GM21381 (cell line): Measurements from ENCODE around the gene HNF4A.
"Not testable (repeated sequence)": the region's sequence is repeated elsewhere in the genome, so short reads cannot be mapped to it uniquely, and the experiment has no call there.

Source experiments
- ATAC-seq: cut with Tn5 transposase; IDR thresholded peaks from one replicate; pipeline ENCODE4 v1.9.1; 2021; ENCODE audit warnings: mild to moderate bottlenecking, moderate library complexity; ENCODE audit not compliant: unreplicated experiment

The HNF4A gene

DNA sequence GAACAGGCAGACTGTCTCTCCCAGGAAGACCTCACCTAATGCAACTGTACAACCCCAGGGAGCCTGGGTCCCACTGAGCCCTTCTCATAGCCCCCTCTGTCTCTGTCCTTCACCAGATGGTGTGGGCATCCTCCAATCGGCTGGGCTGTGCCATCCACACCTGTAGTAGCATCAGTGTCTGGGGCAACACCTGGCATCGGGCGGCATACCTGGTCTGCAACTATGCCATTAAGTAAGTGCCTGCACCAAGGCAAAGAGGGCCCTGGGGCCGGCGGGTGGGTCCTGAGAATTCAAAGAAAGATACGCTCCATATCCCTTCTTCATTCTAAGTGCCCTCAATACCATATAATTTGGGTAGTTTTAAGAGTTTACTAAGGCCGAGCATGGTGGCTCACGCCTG, 10.4 kb upstream of the HNF4A start:
- ATAC-seq, result no peak

DNA sequence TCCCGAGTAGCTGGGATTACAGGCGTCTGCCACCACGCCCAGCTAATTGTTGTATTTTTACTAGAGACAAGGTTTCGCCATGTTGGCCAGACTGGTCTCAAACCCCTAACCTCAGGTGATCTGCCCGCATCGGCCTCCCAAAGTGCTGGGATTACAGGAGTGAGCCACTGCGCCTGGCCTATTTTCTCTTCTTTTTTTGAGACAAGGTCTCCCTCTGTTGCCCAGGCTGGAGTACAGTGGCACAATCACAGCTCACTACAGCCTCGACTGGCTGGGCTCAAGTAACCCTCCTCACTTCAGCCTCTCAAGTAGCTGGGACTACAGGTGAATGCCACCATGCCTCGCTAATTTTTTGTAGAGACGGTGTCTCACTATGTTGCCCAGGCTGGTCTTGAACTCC, 9.6 kb upstream of the HNF4A start:
- ATAC-seq, result not testable (repeated sequence)

GRCh38 chr20:44348168-44348659, 7.3 kb upstream of the HNF4A start:
- ATAC-seq, result no peak

GRCh38 chr20:44349349-44349748, 6.2 kb upstream of the HNF4A start:
- ATAC-seq, result no peak

GRCh38 chr20:44350567-44350966, 4.9 kb upstream of the HNF4A start:
- ATAC-seq, result no peak

DNA sequence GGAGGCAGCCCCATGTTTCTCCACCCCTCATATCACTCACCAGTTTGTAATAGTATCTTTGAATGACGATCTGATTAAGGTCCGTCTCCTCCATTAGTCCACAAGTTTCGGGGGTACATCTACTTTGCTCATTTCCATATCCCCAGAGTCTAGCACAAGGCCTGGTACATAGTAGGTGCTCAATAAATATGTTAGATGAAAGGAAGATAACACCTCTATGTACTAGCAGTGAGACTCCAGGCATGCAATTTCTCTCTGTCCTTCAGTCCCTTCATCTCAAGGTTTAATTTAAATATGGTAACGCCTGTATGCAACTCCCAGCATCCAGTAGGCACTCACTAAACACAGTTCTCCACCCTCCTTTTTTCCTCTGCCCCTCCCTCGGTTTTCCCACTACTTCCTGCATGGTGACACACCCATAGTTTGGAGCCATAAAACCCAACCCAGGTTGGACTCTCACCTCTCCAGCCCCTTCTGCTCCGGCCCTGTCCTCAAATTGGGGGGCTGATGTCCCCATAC, 461 bp upstream of the HNF4A start:
- no peak for ATAC-seq

- ATAC-seq, result no peak
Observed at GRCh38 chr20:44356353-44356723, 839 bp downstream of the HNF4A start.

GRCh38 chr20:44357020-44357419, 1.5 kb downstream of the HNF4A start:
- ATAC-seq, result no peak

DNA sequence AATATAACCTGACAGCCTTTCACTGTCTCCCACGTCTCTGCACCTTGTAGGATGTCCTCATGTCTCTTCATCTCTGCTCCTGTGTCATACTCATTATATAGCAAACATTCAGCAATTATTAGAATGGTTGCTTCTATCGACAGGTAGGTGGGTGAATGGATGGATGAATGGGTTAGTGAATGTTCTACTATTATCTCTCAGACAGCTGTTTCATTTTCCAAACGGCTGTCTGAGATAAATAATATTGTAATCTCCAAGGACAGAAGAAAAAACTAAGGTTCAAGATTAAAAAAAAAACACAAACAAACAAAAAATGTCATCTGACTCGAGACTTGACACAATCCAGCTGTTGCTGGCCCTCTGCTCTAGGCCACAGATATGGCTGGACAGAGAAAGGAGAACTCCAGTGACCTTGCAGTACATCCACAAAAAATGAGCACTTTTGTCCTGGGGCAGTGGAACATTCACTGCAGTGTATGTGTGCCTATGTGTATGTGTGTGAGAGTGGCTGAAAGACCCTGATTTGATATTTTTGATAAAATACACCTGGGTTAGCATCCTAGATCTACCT, 2.1 kb downstream of the HNF4A start:
- no peak for ATAC-seq

- ATAC-seq, result no peak
Observed at GRCh38 chr20:44358776-44359175, 3.3 kb downstream of the HNF4A start.

GRCh38 chr20:44360221-44360620, 4.7 kb downstream of the HNF4A start:
- no peak for ATAC-seq

DNA sequence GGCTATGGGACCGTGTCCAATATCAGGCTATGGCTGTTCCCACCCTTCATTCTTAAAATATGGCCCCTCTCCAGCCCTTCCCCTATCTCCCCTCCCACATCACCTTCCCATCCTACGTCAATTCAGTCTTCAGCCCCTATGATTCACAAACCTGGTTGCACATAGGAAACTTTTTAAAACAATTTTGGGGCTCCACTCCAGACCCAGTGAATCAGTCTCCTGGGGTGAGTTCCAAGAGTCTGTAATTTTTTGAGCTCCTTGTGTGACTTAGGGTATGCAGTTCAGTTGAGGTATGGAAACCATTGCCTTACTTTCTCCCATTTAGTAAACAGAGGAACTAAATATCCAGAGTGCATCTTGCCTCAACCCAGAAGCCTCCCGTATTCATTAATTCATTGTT, 5.5 kb downstream of the HNF4A start:
- ATAC-seq, result no peak

DNA sequence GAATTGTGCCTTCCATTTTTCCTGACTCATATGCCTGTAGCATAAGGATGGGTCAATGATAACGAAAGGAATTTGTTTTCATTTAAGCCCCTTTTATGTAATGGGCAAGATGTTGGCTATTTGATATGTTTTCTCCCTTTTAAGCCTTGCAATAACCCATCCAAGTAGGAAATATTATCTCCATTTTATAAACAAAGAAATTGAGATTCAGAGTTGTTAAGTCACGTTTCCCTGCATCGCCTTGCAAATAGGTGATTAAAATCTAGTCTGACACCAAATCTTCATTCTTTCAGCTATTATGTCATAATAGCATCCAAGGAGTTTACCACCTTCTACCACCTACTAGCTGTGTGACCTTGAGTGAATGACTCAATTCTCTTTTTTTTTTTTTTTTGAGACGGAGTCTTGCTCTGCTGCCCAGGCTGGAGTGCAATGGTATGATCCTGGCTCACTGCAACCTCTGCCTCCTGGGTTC, 7.0 kb downstream of the HNF4A start:
- no peak for ATAC-seq

- ATAC-seq, result no peak
Observed at GRCh38 chr20:44364068-44364467, 8.6 kb downstream of the HNF4A start.

GRCh38 chr20:44364780-44365179, 9.3 kb downstream of the HNF4A start:
- no peak for ATAC-seq

DNA sequence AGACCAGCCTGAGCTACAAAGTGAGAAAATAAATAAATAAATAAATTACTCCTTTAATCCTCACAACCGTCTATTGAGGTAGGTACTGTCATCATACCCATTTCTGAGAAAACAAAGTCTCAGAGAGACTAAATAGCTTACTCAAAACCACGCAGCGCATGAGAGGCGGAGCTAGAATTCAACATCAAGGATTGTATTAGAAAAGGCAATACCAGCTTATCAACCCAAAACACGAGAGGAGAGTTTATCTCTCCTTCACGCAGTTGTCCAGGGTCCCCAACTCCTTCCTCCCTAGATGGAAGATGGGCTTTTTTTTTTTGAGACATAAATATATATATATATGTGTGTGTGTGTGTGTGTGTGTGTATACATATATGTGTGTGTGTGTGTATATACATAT, 12.2 kb downstream of the HNF4A start:
- ATAC-seq, result no peak

DNA sequence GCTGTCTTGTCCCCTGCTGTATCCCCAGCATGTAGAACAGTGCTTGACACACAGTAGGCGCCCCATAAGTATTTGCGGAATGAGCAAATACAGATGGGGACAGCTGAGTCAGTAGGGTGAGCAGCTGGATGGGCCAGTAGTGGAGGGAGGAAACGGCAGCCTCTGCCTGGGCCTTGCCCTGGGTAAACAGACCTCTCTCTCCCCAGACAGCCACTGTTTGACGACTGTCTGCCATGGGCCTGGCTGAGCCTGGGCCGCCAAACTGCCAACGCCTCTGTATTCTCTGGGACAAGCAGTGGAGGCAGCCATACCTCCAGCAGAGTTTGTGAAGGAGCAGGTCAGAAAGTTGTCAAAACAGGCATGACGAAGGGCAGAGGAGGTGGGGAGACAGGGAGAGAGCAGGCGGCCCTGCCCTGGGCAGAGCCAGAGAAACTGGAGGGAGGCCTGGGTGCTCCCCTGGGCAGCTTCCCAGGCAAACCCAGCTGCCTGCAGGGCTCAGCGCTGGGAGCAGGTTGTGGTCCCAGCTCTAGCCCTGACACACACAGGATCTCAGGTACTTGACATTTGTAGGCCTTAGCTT, 15.2 kb downstream of the HNF4A start:
- ATAC-seq, result no peak

DNA sequence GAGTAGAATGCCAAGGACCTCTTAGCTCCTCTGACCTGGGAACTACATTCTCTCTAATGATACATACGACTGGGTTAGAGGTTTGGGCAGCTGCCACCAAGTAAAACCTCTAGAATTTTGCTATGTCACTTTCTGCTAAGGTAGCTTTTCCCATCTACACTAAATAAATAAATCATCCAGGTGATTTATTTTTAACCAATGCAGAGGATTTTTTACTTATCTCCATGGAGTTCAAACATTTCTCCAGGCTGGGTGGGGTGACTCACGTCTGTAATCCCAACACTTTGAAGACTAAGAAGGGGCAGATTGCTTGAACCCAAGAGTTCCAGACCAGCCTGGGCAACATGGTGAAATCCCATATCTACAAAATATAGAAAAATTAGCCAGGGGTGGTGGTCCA, 27.1 kb downstream of the HNF4A start:
- no peak for ATAC-seq

DNA sequence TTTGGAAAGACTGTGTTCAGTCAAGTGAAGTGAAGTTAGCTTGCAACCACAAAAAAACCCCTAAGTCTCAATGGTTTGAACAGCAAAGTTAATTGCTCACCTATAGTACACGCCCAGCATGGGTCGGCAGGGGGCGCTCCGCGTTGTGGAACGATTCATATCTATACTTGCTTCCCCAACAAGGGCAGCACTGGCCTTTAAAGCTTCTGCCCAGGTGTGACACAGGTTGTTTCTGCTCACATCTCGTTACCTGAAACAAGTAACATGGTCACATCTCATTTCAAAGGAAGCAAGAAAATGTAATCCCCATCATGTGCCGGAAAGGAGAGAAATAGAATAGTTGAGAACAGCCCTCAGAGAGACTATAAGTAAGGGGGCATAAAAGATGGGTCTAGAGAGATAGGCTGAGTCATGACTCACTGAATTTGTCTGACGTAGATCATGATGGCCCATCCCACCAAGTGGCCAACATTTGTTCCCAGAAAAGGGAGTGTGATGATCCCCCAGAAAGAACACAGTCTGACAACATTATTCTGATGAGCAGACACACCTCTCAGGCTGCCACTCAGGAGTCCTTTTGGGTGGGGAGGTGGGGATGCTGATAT, 29.0 kb downstream of the HNF4A start:
- ATAC-seq, result no peak

- ATAC-seq, result no peak
Observed at GRCh38 chr20:44388466-44389023, 33.0 kb downstream of the HNF4A start.

DNA sequence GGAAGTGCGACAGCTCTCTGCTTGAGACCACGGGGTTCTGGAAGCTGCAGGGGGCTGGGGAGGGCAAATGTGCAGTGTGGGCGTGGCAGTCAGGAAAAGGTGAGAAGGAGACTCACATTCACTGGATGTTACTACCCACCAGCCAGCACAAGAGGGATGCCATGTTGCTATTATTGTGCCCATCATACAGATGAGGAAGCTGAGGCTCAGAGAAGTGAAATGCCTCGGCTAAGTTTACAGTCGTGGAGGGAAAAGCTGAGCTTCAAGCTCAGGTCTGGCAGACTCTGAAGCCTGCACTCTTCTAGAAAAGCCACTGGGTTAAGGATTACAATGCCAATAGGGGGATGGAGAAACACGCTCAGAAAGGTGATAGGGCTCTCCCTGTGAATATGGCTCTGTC, 34.4 kb downstream of the HNF4A start:
- no peak for ATAC-seq

- ATAC-seq, result no peak
Observed at GRCh38 chr20:44390280-44390679, 34.8 kb downstream of the HNF4A start.
